ENCODE results near the gene URB2. TPM values are rescaled to one million over a fixed set of nuclear protein-coding genes. Genes with fewer than 3 reads are reported as not detected.

URB2 gene
- 9.9 and 24.4 TPM in 2 replicates for total RNA-seq

GRCh38 chr1:229625915-229626831 is at the start of gene URB2, which contains the start of gene TAF5L:
Gene URB2, plus strand, starts transcription at chr1:229626247. Its CDS starts 1,387 bp downstream, at chr1:229627634.
Gene TAF5L, minus strand, starts transcription at chr1:229626122. Its CDS starts 11,640 bp downstream, at chr1:229614482.

Other genes with a start within 250 kb of the URB2 start
- under 0.01 TPM in 1 of 2 replicates, not detected in the other for gene ACTA1, start 192.2 kb upstream of the URB2 start, total RNA-seq
- gene NUP133, start 117.9 kb upstream of the URB2 start, total RNA-seq = 28.3 and 37.5 TPM in 2 replicates
- gene ABCB10, start 67.5 kb upstream of the URB2 start, total RNA-seq = 14.3 and 22.7 TPM in 2 replicates
- 13.2 and 22.3 TPM in 2 replicates for gene TAF5L, start 125 bp upstream of the URB2 start, total RNA-seq

Measured in subcutaneous preadipocyte (primary cell).